ENCODE results near the gene SLC38A9. TPM values are rescaled to one million over a fixed set of nuclear protein-coding genes. Genes with fewer than 3 reads are reported as not detected.

Gene SLC38A9
- total and polyA plus RNA-seq, 2 donors (not counting 1 experiment from before 2014, with no cell fraction given): 23.4 to 36.3 TPM

DNA sequence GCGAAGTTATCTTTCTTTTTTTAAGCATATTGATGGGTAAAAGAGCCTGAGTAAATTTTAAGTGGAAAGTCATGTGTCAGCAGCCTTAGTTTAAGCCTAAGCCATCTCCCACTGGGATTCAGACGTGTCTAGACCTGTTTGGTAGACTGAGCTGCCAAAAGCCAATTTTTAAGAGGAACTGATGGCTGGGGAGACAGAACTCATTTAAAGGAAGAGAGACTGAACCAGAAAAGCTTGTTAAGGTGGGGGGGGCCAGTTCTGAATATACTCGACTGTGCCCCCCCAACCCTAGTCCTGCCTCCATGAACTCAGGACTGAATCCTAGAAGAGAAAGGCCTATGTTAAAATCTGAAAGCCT lies 119.0 kb downstream of the SLC38A9 start:
- H3K79me2 ChIP-seq (ENCODE audit: control insufficient read depth, insufficient read depth, low read length): no peaks in the 10 kb centered on the region
- H3K9ac ChIP-seq (ENCODE audit: low read length): no peak overlapping the region
- no peak overlapping the region for H3K4me3 ChIP-seq (ENCODE audit: control extremely low read depth in 1 of 5, extremely low read depth in 1 of 5, insufficient read depth in 1 of 5, low read depth in 2 of 5, low read length in 4 of 5)
- H3K27me3 ChIP-seq (replicated peaks in 1 of 4; ENCODE audit: control extremely low read depth in 1 of 4, control insufficient read depth in 3 of 4, insufficient read depth in 4 of 4, low read length in 3 of 4): no peaks in the 10 kb centered on the region
- ChIA-PET CTCF (no interaction called here), POLR2A (no interaction called here)
- H3K4me3 Mint-ChIP-seq: no peak overlapping the region
- intact Hi-C loops (cut with micrococcal nuclease): no loop called here
- no peak overlapping the region for H3K27ac Mint-ChIP-seq
- no peaks in the 10 kb centered on the region for H3K4me1 Mint-ChIP-seq
- H3K9me3 Mint-ChIP-seq (ENCODE audit: insufficient read depth): no peaks in the 10 kb centered on the region
- H3K36me3 ChIP-seq (replicated peaks in 1 of 2; ENCODE audit: control extremely low read depth in 1 of 2, control insufficient read depth in 1 of 2, extremely low read depth in 1 of 2, insufficient read depth in 2 of 2, low read length in 1 of 2): no peaks in the 10 kb centered on the region
- H3K4me1 ChIP-seq (ENCODE audit: control insufficient read depth in 2 of 2, insufficient read depth in 2 of 2, low read length in 2 of 2): no peaks in the 10 kb centered on the region
- ATAC-seq (ENCODE audit: low read depth): no peak
- H4K20me1 ChIP-seq (ENCODE audit: control insufficient read depth, insufficient read depth, low read length, poor library complexity, severe bottlenecking): no peaks in the 10 kb centered on the region
- H2AFZ ChIP-seq (ENCODE audit: insufficient read depth, low read depth, low read length, poor library complexity, severe bottlenecking): no peak overlapping the region
- DNase-seq: no peak
- TF ChIP-seq, protein P1, sequence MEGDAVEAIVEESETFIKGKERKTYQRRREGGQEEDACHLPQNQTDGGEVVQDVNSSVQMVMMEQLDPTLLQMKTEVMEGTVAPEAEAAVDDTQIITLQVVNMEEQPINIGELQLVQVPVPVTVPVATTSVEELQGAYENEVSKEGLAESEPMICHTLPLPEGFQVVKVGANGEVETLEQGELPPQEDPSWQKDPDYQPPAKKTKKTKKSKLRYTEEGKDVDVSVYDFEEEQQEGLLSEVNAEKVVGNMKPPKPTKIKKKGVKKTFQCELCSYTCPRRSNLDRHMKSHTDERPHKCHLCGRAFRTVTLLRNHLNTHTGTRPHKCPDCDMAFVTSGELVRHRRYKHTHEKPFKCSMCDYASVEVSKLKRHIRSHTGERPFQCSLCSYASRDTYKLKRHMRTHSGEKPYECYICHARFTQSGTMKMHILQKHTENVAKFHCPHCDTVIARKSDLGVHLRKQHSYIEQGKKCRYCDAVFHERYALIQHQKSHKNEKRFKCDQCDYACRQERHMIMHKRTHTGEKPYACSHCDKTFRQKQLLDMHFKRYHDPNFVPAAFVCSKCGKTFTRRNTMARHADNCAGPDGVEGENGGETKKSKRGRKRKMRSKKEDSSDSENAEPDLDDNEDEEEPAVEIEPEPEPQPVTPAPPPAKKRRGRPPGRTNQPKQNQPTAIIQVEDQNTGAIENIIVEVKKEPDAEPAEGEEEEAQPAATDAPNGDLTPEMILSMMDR (IDR thresholded peaks at IDR 0.05): no peak
- no peak for TF ChIP-seq EZH2 (IDR thresholded peaks at IDR 0.05; ENCODE audit: borderline replicate concordance, insufficient read depth, low read depth, low read length, poor library complexity, severe bottlenecking)
- H3K9me3 ChIP-seq (ENCODE audit: control extremely low read depth in 1 of 3, control insufficient read depth in 2 of 3, insufficient read depth in 1 of 3, low read length in 2 of 3): no peaks in the 10 kb centered on the region
- WGBS (ENCODE audit: insufficient coverage): 14% methylated on average over 1 of the region's 3 CpGs
- H3K4me2 ChIP-seq (replicated peaks; ENCODE audit: low read depth, low read length, poor library complexity, severe bottlenecking): no peak overlapping the region
- peaks cover 6% of the 10 kb centered on the region for H3K27me3 Mint-ChIP-seq
- H3K27ac ChIP-seq (ENCODE audit: low read length in 2 of 2): no peak overlapping the region

DNA sequence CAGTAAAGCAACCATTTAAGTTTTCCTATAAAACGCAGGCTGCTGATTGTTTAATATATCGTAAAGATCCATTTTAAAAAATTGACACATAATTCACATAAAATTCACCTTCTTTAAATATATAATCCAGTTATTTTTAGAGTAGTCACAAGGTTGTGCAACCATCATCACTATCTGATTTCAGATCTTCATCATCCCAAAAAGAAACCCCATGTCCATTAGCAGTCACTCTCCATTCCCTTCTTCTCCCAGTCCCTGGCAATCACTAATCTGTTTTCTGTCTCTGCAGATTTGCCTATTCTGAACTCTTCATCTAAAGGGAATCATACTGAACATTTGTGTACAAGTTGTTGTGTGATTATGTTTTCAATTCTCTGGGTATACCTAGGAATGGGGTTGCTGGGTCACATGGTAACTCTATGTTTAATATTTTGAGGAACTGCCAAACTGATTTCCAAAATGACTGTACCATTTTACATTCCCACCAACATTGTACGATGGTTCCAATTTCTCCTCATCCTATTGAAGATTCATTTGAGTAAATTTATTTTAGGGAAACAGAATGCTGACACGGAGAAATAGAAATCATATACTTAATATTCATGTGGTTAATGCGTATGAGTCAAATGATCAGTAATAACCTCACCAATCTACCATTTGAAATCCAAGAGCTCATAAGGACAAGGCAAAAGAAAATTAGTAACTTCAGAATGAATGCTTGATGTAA lies 119.6 kb downstream of the SLC38A9 start:
- Histone ChIP-seq H3K4me1 (ENCODE audit: control insufficient read depth in 2 of 2, insufficient read depth in 2 of 2, low read length in 2 of 2) (no peaks in the 10 kb centered on the region), H3K9ac (ENCODE audit: low read length) (no peak overlapping the region), H4K20me1 (ENCODE audit: control insufficient read depth, insufficient read depth, low read length, poor library complexity, severe bottlenecking) (no peaks in the 10 kb centered on the region), H3K9me3 (ENCODE audit: control extremely low read depth in 1 of 3, control insufficient read depth in 2 of 3, insufficient read depth in 1 of 3, low read length in 2 of 3) (no peaks in the 10 kb centered on the region), H3K4me2 (replicated peaks; ENCODE audit: low read depth, low read length, poor library complexity, severe bottlenecking) (no peak overlapping the region), H3K27ac (ENCODE audit: low read length in 2 of 2) (no peak overlapping the region), H2AFZ (ENCODE audit: insufficient read depth, low read depth, low read length, poor library complexity, severe bottlenecking) (no peak overlapping the region), H3K79me2 (ENCODE audit: control insufficient read depth, insufficient read depth, low read length) (no peaks in the 10 kb centered on the region), H3K4me3 (ENCODE audit: control extremely low read depth in 1 of 5, extremely low read depth in 1 of 5, insufficient read depth in 1 of 5, low read depth in 2 of 5, low read length in 4 of 5) (no peak overlapping the region), H3K27me3 (replicated peaks in 1 of 4; ENCODE audit: control extremely low read depth in 1 of 4, control insufficient read depth in 3 of 4, insufficient read depth in 4 of 4, low read length in 3 of 4) (no peaks in the 10 kb centered on the region), H3K36me3 (replicated peaks in 1 of 2; ENCODE audit: control extremely low read depth in 1 of 2, control insufficient read depth in 1 of 2, extremely low read depth in 1 of 2, insufficient read depth in 2 of 2, low read length in 1 of 2) (no peaks in the 10 kb centered on the region)
- ChIA-PET POLR2A (no interaction called here), CTCF (no interaction called here)
- TF ChIP-seq EZH2 (IDR thresholded peaks at IDR 0.05; ENCODE audit: borderline replicate concordance, insufficient read depth, low read depth, low read length, poor library complexity, severe bottlenecking): no peak
- TF ChIP-seq, protein P1 (IDR thresholded peaks at IDR 0.05): no peak
- Mint-ChIP-seq H3K4me3 (no peak overlapping the region), H3K4me1 (no peaks in the 10 kb centered on the region), H3K9me3 (ENCODE audit: insufficient read depth) (no peaks in the 10 kb centered on the region), H3K27ac (no peak overlapping the region), H3K27me3 (peaks cover 6% of the 10 kb centered on the region)
- ATAC-seq (ENCODE audit: low read depth) (no peak), DNase-seq (no peak)
- no CpG with 5 or more reads among the region's 5 CpGs for WGBS (ENCODE audit: insufficient coverage)
- intact Hi-C loops (cut with micrococcal nuclease): no loop called here

Data from B cell (primary cell).